Raji (cell line): ENCODE results near the gene PAFAH2.

Source experiments
- POLR2A ChIP-seq: IDR thresholded peaks from 2 replicates; pipeline ENCODE4 v1.6.1; 2011; ENCODE audit warnings: low read depth, low read length, control low read depth; ENCODE audit not compliant: insufficient read depth

Gene PAFAH2

GRCh38 chr1:26005434-26006105 is 7.7 kb upstream of the PAFAH2 start:
- TF ChIP-seq POLR2A, result no peak

DNA sequence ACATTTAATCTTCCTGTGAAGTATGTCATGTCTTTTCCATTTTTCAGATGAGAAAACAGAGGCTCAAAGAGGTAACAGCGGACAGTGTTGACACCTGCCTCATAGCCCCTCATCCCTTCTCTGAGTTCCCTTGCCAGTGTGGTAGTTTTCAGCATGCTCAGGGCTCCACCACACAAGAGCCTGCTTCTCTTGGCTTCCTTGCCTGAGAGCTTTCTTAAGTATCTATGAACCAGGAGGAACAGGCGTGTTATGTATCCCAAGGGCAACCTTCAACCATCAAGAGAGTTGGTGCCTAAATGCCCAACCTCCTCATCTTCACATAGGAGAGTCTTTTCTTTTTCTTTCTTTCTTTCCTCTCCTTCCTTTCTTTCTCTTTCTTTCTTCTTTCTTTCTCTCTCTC is 5.9 kb upstream of the PAFAH2 start:
- TF ChIP-seq POLR2A, result no peak

GRCh38 chr1:26003262-26003661 is 5.4 kb upstream of the PAFAH2 start:
- no peak for TF ChIP-seq POLR2A

DNA sequence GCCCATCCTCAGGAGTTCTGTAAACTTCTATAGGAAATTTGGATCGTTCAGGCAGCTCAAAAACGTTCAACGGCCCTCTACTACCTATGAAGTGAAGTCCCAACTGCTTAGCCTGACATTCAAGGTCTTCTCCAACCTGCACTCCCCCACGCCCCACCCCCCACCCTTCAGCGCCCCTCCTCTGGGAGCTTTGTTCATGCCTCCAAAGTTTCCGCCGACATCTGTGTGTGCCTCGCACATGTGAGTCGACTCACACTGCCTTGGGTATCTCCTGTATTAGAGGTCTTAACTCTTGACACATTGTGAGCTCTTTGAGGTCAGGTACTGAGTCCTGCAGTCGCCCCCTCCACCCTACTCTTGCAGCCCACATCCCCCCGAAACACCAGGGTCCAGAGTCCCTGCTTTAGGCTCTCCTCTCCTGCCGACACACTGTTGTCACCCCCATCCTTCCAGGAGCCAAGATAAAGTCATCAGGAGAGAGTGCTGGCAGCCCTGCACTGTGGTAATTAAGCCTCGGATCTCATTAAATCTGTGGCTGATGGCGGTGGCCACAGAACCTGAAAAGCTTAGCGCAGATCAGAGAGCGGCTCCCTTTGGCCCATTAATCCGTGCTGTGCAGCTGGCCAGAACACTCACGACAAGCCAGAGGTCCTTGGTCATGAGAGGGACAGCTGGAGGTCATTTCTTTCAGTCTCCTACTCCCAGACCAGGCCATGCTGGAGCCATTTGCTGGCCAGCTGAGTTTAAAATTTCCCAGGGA is 1.4 kb upstream of the PAFAH2 start:
- no peak for TF ChIP-seq POLR2A

DNA sequence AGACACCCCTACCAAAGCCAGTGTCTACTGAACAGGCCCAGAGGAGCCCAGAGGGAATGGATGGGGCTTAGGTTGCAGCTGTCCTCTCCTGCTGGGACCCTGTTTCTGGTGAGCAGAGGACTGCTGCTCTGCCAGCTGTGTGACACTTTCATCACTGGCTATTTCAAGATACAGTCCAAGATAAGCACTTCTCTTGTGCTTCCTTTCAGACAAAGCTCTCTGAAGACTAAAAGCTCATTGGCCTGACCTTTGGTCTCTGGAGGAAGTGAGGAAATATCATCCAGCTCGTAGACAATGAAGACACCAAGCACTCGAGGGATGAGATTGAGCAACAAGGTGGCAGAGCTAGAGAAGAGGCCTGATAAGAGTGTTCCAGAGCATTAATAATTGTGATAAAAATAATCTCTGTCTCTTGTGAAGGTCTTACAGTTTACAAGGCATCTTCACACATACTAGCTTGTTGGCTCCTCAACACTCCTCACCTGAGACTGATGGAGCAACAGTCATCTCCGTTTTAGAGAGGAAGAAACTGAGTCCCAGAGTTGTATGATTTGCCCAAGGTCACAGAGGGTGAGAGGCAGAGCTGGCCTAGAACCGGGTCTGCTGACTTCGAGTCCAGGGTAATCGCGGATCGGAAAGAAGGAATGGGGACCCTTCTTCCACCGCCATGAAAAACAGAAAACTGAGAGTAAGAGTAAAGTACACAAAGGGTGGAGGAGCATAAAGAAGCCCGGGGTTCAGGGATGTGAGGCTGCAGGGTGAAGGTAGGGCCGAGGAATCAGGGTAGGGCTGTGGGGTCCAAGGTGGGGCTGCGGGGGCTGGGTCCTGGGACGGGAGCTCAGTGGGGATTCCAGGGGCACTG is 666 bp downstream of the PAFAH2 start:
- no peak for TF ChIP-seq POLR2A

- no peak for TF ChIP-seq POLR2A
Observed at GRCh38 chr1:25994402-25995150, 3.3 kb downstream of the PAFAH2 start.

GRCh38 chr1:25993197-25993951 is 4.5 kb downstream of the PAFAH2 start:
- TF ChIP-seq POLR2A, result no peak

DNA sequence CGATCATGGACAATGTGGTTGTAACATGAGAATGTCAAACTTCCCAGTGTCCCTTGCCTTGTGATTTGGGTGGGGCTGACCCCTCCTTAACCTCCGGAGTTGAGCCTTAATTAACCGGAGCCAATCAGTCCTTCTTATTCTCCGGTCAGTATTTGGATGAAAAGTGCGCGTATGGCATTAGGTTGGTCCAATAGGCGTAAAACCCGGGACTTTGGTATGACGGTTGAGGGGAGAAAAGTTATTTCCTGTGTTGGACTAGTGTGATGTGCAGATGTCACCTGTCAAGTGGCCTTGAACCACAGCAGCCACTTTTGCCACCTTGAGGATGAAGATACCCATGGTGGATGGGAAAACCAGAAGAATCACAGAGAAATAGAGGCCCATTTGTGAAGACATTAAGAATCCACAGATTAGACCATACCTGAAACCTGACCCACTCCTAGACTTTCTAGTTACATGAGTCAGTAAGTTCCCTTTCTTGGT is 5.1 kb downstream of the PAFAH2 start:
- TF ChIP-seq POLR2A, result no peak

GRCh38 chr1:25991937-25992688 is 5.8 kb downstream of the PAFAH2 start:
- TF ChIP-seq POLR2A, result no peak

GRCh38 chr1:25990702-25991395 is 7.0 kb downstream of the PAFAH2 start:
- TF ChIP-seq POLR2A, result no peak

GRCh38 chr1:25990251-25990650 is 7.6 kb downstream of the PAFAH2 start:
- no peak for TF ChIP-seq POLR2A

- no peak for TF ChIP-seq POLR2A
Observed at GRCh38 chr1:25989440-25990234, 8.2 kb downstream of the PAFAH2 start.
